Ascending aorta (tissue), 1 donor: Measurements from ENCODE around the gene ADPRS. TPM values are rescaled to one million over a fixed set of nuclear protein-coding genes. Genes with fewer than 3 reads are reported as not detected.

Experiments
- total RNA-seq: library from RNA; depleted of rRNA; stranded (reverse); fragments of >200 nt; gene quantifications from one replicate; pipeline ENCODE4 v1.1.0, GENCODE V29; 2016

The ADPRS gene
- total RNA-seq, 1 donor from 2014 or later = 69.3 TPM

Other genes starting within 250 kb of the ADPRS start
- gene AGO1, start 205.7 kb upstream of the ADPRS start, total RNA-seq = 24.2 TPM
- gene AGO3, start 157.8 kb upstream of the ADPRS start, total RNA-seq = 19.7 TPM
- gene TEKT2, start 4.8 kb upstream of the ADPRS start, total RNA-seq = not detected
- 41.7 TPM for gene COL8A2, start 36.3 kb downstream of the ADPRS start, total RNA-seq
- 52.0 TPM for gene TRAPPC3, start 60.6 kb downstream of the ADPRS start, total RNA-seq
- 209 TPM for gene MAP7D1, start 67.3 kb downstream of the ADPRS start, total RNA-seq
- 39.5 TPM for gene THRAP3, start 135.6 kb downstream of the ADPRS start, total RNA-seq
- 1.3 TPM for gene SH3D21, start 217.5 kb downstream of the ADPRS start, total RNA-seq
- gene EVA1B, start 234.8 kb downstream of the ADPRS start, total RNA-seq = 251 TPM